Measurements from ENCODE around the gene POTEJ.
"Not testable (repeated sequence)": the region's sequence is repeated elsewhere in the genome, so short reads cannot be mapped to it uniquely, and the experiment has no call there.

- not testable (repeated sequence) for TF ChIP-seq ELK1 (IDR thresholded peaks at IDR 0.05; ENCODE audit: low read depth, low read length); HDAC2 (IDR thresholded peaks at IDR 0.05); RAD21 (IDR thresholded peaks at IDR 0.05; ENCODE audit: insufficient read depth, low read depth, low read length); CTCF (IDR thresholded peaks at IDR 0.05 in 2 of 3, conservative IDR thresholded peaks at IDR 0.05 in 1 of 3; ENCODE audit: control insufficient read depth in 2 of 3, extremely low read depth in 1 of 3, insufficient read depth in 1 of 3, low read depth in 3 of 3, low read length in 3 of 3); GABPA (IDR thresholded peaks at IDR 0.05; ENCODE audit: low read depth); NRF1 (conservative IDR thresholded peaks at IDR 0.05; ENCODE audit: low read depth, low read length); PAX5 (IDR thresholded peaks at IDR 0.05; ENCODE audit: borderline replicate concordance, low read depth, low read length); KDM1A (IDR thresholded peaks at IDR 0.05; ENCODE audit: borderline replicate concordance); ZNF592 (IDR thresholded peaks at IDR 0.05); ATF3 (IDR thresholded peaks at IDR 0.05; ENCODE audit: borderline replicate concordance, extremely low read depth, low read depth, low read length); POLR2A (IDR thresholded peaks at IDR 0.05; ENCODE audit: low read depth, low read length); NFYA (IDR thresholded peaks at IDR 0.05; ENCODE audit: borderline replicate concordance, low read depth, low read length)
These were observed 45.1 kb upstream of the POTEJ start for GRCh38 chr2:130566165-130566564.

All from GM12878 (cell line).